ENCODE results near the gene F7.

DNA sequence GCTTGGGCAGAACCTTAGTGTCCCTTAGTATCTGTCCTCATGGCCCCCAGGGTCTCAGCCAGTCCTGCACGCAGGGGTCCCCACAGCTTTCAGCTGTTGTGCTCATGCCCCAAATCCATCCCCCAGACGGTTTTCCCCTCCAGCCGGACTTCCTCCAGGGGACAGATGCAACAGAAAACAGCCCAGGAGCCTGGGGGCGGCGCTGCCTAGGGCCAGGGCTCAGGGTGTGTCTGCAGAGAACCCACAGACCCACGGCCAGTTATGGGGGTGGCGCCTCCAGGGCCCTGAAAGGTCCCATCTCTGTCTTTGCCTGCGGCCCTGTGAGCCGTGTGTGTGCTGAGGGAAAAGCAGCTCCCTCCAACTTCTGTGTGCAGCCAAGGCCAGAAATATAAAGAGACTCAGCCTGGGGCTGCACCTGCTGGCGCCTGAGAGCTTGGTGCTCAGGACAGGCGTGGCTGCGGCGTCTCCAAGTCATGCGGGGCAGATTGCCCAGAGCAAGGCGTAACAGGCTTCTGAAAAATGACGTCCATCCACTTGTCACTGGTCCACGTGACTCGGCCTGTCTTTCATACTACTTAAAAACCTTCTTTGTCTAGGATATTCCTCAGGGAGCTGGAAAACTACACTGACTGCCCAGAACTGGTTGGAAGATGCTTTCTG is 22.1 kb upstream of the F7 start:
- TF ChIP-seq CTCF (IDR thresholded peaks at IDR 0.05; ENCODE audit: low read depth, low read length, poor library complexity, severe bottlenecking) (no peak), EZH2phosphoT487 (IDR thresholded peaks at IDR 0.05; ENCODE audit: borderline replicate concordance, low read length) (no peak)

Measured in DOHH2 (cell line).